Duodenal mucosa (tissue), 2 donors: Measurements from ENCODE around the gene PLD6.

Experiments
- H3K27ac ChIP-seq: one replicate; pipeline ENCODE4 v1.7.0; 2013; ENCODE audit warnings: low read depth, low read length
- H3K27me3 ChIP-seq, 2 donors: one replicate each; pipeline ENCODE4 v1.7.0; 2013; ENCODE audit warnings: low read length in 2 of 2, control low read depth in 1 of 2; ENCODE audit not compliant: insufficient read depth in 2 of 2, control insufficient read depth in 1 of 2
- H3K36me3 ChIP-seq, 2 donors: one replicate each; pipeline ENCODE4 v1.7.0; 2013; ENCODE audit warnings: low read length in 2 of 2, control low read depth in 1 of 2; ENCODE audit not compliant: insufficient read depth in 2 of 2, control insufficient read depth in 1 of 2
- H3K4me1 ChIP-seq, 2 donors: one replicate each; pipeline ENCODE4 v1.7.0; 2013; ENCODE audit warnings: low read length in 2 of 2, control low read depth in 1 of 2; ENCODE audit not compliant: insufficient read depth in 2 of 2, control insufficient read depth in 1 of 2
- H3K4me3 ChIP-seq, 2 donors: one replicate each; pipeline ENCODE4 v1.7.0; 2013; ENCODE audit warnings: low read length in 2 of 2, low read depth in 1 of 2
- H3K9ac ChIP-seq, 2 donors: one replicate each; pipeline ENCODE4 v1.7.0; 2013; ENCODE audit warnings: low read length in 2 of 2, low read depth in 1 of 2
- H3K9me3 ChIP-seq, 2 donors: one replicate each; pipeline ENCODE4 v1.7.0; 2013; ENCODE audit warnings: low read length in 2 of 2, control low read depth in 1 of 2; ENCODE audit not compliant: control insufficient read depth in 1 of 2

Gene PLD6

GRCh38 chr17:17237026-17237799 lies 31.1 kb upstream of the PLD6 start, which contains the start of gene FLCN:
Gene FLCN, minus strand, starts transcription at chr17:17237168. Its CDS starts 9,031 bp downstream, at chr17:17228137.
- Histone ChIP-seq H3K36me3 (peaks cover 0 to 8% of the 10 kb centered on the region in 2 donors), H3K27me3 (no peaks in the 10 kb centered on the region), H3K9me3 (no peaks in the 10 kb centered on the region), H3K9ac (peak within 1 kb of the TSS; percentile 49 to 91), H3K4me1 (peaks cover 16 to 19% of the 10 kb centered on the region in 2 donors), H3K27ac (peak within 1 kb of the TSS; percentile 95), H3K4me3 (peak within 1 kb of the TSS; percentile 80 to 91)

GRCh38 chr17:17236295-17237025 lies 30.3 kb upstream of the PLD6 start:
- Histone ChIP-seq H3K4me3 (peak overlapping the region; percentile 80 to 91), H3K9ac (peak overlapping the region; percentile 49 to 91), H3K36me3 (peaks cover 2 to 15% of the 10 kb centered on the region in 2 donors), H3K9me3 (no peaks in the 10 kb centered on the region), H3K4me1 (peaks cover 22 to 26% of the 10 kb centered on the region in 2 donors), H3K27me3 (no peaks in the 10 kb centered on the region), H3K27ac (peak overlapping the region; percentile 95)

- Histone ChIP-seq H3K27me3 (no peaks in the 10 kb centered on the region), H3K4me3 (peak overlapping the region; percentile 80 to 91), H3K9me3 (no peaks in the 10 kb centered on the region), H3K27ac (no peak overlapping the region), H3K9ac (peak overlapping the region; percentile 49 to 91), H3K36me3 (peaks cover 6 to 24% of the 10 kb centered on the region in 2 donors), H3K4me1 (peaks cover 22 to 27% of the 10 kb centered on the region in 2 donors)
Observed at GRCh38 chr17:17235212-17236174, 29.4 kb upstream of the PLD6 start.

- H3K27me3 ChIP-seq = no peaks in the 10 kb centered on the region
- H3K4me3 ChIP-seq = no peak overlapping the region
- peaks cover 22 to 27% of the 10 kb centered on the region in 2 donors for H3K4me1 ChIP-seq
- no peaks in the 10 kb centered on the region for H3K9me3 ChIP-seq
- H3K9ac ChIP-seq = no peak overlapping the region
- no peak overlapping the region for H3K27ac ChIP-seq
- H3K36me3 ChIP-seq = peaks cover 20 to 57% of the 10 kb centered on the region in 2 donors
Observed at GRCh38 chr17:17232303-17232621, 26.1 kb upstream of the PLD6 start.

- Histone ChIP-seq H3K9ac (no peak overlapping the region), H3K4me3 (peak overlapping the region in 1 of 2 donors; percentile 21), H3K9me3 (no peaks in the 10 kb centered on the region), H3K36me3 (peaks cover 25 to 62% of the 10 kb centered on the region in 2 donors), H3K27me3 (no peaks in the 10 kb centered on the region), H3K27ac (no peak overlapping the region), H3K4me1 (peaks cover 22 to 27% of the 10 kb centered on the region in 2 donors)
Observed at GRCh38 chr17:17231621-17232302, 25.6 kb upstream of the PLD6 start.

- Histone ChIP-seq H3K9ac (no peak overlapping the region), H3K27ac (no peak overlapping the region), H3K36me3 (peaks cover 40 to 81% of the 10 kb centered on the region in 2 donors)
Observed at GRCh38 chr17:17229416-17230384, 23.6 kb upstream of the PLD6 start.

GRCh38 chr17:17228521-17229279 lies 22.6 kb upstream of the PLD6 start:
- no peaks in the 10 kb centered on the region for H3K27me3 ChIP-seq
- H3K9ac ChIP-seq = no peak overlapping the region
- H3K9me3 ChIP-seq = no peaks in the 10 kb centered on the region
- peaks cover 11 to 15% of the 10 kb centered on the region in 2 donors for H3K4me1 ChIP-seq
- H3K27ac ChIP-seq = no peak overlapping the region
- H3K36me3 ChIP-seq = peaks cover 46 to 91% of the 10 kb centered on the region in 2 donors
- H3K4me3 ChIP-seq = no peak overlapping the region

More at GRCh38 chr17:17229416-17230384, 23.6 kb upstream of the PLD6 start:
- H3K9me3 ChIP-seq = no peaks in the 10 kb centered on the region
- no peaks in the 10 kb centered on the region for H3K27me3 ChIP-seq
- H3K4me1 ChIP-seq = peaks cover 11 to 15% of the 10 kb centered on the region in 2 donors
- no peak overlapping the region for H3K4me3 ChIP-seq
